Caco-2 (cell line): ENCODE measurements around the gene FAM83B. TPM values are rescaled to one million over a fixed set of nuclear protein-coding genes. Genes with fewer than 3 reads are reported as not detected.
"Not testable (repeated sequence)": the region's sequence is repeated elsewhere in the genome, so short reads cannot be mapped to it uniquely, and the experiment has no call there.

Experiments
- BruUV-seq: library from RNA; stranded (reverse); fragments of 400-500 nt; replicated peaks from 2 replicates; lab custom pipeline; 2021; lab: Mats Ljungman, UMichigan
- CTCF ChIA-PET: fragments of 300-600 bp; sonication (Branson Sonifier 250); formaldehyde crosslinking; loops from one replicate; lab custom pipeline; 2022; ENCODE audit warnings: antibody characterized with exemption; lab: Charles Lee
- POLR2A ChIA-PET: fragments of 300-600 bp; sonication (Branson Sonifier 250); formaldehyde crosslinking; loops from one replicate; lab custom pipeline; 2022; ENCODE audit warnings: antibody characterized with exemption; lab: Charles Lee
- DNase-seq, 2 experiments: peaks; one replicate each; pipeline versions ENCODE4 v3.0.0 to v3.0.0-alpha.2; 2020 to 2022
- H3K27me3 ChIP-seq: replicated peaks from 2 replicates; pipeline ENCODE4 v1.6.0; 2011; ENCODE audit warnings: low read length; ENCODE audit not compliant: control insufficient read depth, insufficient read depth
- H3K36me3 ChIP-seq: 2 replicates; pipeline ENCODE4 v1.5.1; 2011; ENCODE audit warnings: low read length; ENCODE audit not compliant: control insufficient read depth, insufficient read depth
- H3K4me1 ChIP-seq: fragments of 250-450 bp; sonication (Bioruptor Pico); 2 replicates; pipeline ENCODE4 v1.5.1; 2020; ENCODE audit warnings: mild to moderate bottlenecking
- H3K4me3 ChIP-seq: 2 replicates; pipeline ENCODE4 v1.5.1; 2011; ENCODE audit warnings: low read depth, mild to moderate bottlenecking, control low read depth, low read length
- H3K9me3 ChIP-seq: fragments of 250-450 bp; sonication (Bioruptor Pico); 2 replicates; pipeline ENCODE4 v1.5.1; 2020; ENCODE audit warnings: mild to moderate bottlenecking, moderate library complexity
- H3K27ac Mint-ChIP-seq: one replicate; pipeline ENCODE4 v1.8.0; 2022; ENCODE audit warnings: mixed read lengths; ENCODE audit not compliant: unreplicated experiment
- H3K27me3 Mint-ChIP-seq: one replicate; pipeline ENCODE4 v1.8.0; 2022; ENCODE audit warnings: mixed read lengths; ENCODE audit not compliant: insufficient read depth, unreplicated experiment
- H3K36me3 Mint-ChIP-seq: one replicate; pipeline ENCODE4 v1.8.0; 2022; ENCODE audit warnings: mild to moderate bottlenecking, mixed read lengths; ENCODE audit not compliant: insufficient read depth, unreplicated experiment
- H3K4me1 Mint-ChIP-seq: one replicate; pipeline ENCODE4 v1.8.0; 2022; ENCODE audit warnings: low read depth, mixed read lengths; ENCODE audit not compliant: unreplicated experiment
- H3K4me3 Mint-ChIP-seq: one replicate; pipeline ENCODE4 v1.8.0; 2022; ENCODE audit warnings: mild to moderate bottlenecking, moderate library complexity, mixed read lengths; ENCODE audit not compliant: unreplicated experiment
- H3K9me3 Mint-ChIP-seq: one replicate; pipeline ENCODE4 v1.8.0; 2022; ENCODE audit warnings: mixed read lengths; ENCODE audit not compliant: unreplicated experiment
- CTCF ChIP-seq, 2 experiments: fragments of 200-600 bp in 1 of 2; IDR thresholded peaks; 1 replicate in 1 of 2; 2 replicates in 1 of 2; pipeline versions ENCODE4 v1.5.1 to v1.8.0; 2011 to 2022; ENCODE audit warnings: antibody characterized with exemption in 1 of 2, control low read depth in 1 of 2, inconsistent platforms in 1 of 2, low read depth in 1 of 2, low read length in 1 of 2, mild to moderate bottlenecking in 1 of 2, moderate library complexity in 1 of 2; ENCODE audit not compliant: insufficient read depth in 1 of 2, severe bottlenecking in 1 of 2, unreplicated experiment in 1 of 2
- intact Hi-C: fragments of 100-400 bp; cut with micrococcal nuclease; formaldehyde crosslinking; loops from one replicate; pipeline ENCODE4 v1.10.0; 2022; ENCODE audit not compliant: unreplicated experiment
- total RNA-seq: library from RNA; stranded (reverse); gene quantifications from 2 replicates; pipeline ENCODE4 v1.2.3, GENCODE V29; 2022

The FAM83B gene
- total RNA-seq, 1 experiment from 2014 or later = 16.9 TPM

- no peaks in the 10 kb centered on the region for H3K36me3 ChIP-seq
- no peak overlapping the region for H3K4me3 ChIP-seq
- no peaks in the 10 kb centered on the region for H3K9me3 ChIP-seq
- Mint-ChIP-seq H3K27me3 (no peaks in the 10 kb centered on the region), H3K36me3 (no peaks in the 10 kb centered on the region), H3K4me1 (no peaks in the 10 kb centered on the region), H3K27ac (no peak overlapping the region), H3K9me3 (peaks cover 13% of the 10 kb centered on the region), H3K4me3 (no peak overlapping the region)
- ChIA-PET CTCF (no interaction called here), POLR2A (no interaction called here)
- DNase-seq = no peak
- H3K27me3 ChIP-seq = no peaks in the 10 kb centered on the region
- no peak for TF ChIP-seq CTCF (IDR thresholded peaks at IDR 0.05; ENCODE audit: insufficient read depth in 1 of 2, low read depth in 1 of 2, low read length in 1 of 2, severe bottlenecking in 1 of 2, unreplicated experiment in 1 of 2)
- no peaks in the 10 kb centered on the region for H3K4me1 ChIP-seq
- BruUV-seq = no TSS peak
- intact Hi-C loops = no loop called here
Measured at GRCh38 chr6:54817236-54817635, 29.3 kb upstream of the FAM83B start.

DNA sequence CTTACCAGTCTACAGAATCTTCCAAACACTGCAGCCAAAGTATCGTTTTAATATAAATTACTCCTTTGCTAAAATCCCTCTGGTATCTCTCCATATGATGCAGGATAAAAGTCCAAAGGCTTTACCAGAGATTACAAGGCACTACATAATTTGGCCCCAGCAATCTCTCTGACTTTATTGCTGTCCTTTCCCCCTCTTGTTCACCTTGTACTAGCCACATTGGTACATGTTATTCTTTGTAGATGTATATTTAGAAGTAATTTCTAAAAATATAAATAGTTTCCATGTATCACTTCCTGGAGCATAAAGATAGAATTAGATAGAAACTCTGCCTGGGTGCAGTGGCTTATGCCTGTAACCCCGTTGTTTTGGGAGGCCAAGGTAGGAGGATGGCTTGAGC lies 28.7 kb upstream of the FAM83B start:
- no TSS peak for BruUV-seq
- intact Hi-C loops = no loop called here
- H3K4me3 Mint-ChIP-seq = no peak overlapping the region
- H3K4me1 ChIP-seq = no peaks in the 10 kb centered on the region
- H3K36me3 ChIP-seq = no peaks in the 10 kb centered on the region
- no peaks in the 10 kb centered on the region for H3K4me1 Mint-ChIP-seq
- no peak for TF ChIP-seq CTCF (IDR thresholded peaks at IDR 0.05; ENCODE audit: insufficient read depth in 1 of 2, low read depth in 1 of 2, low read length in 1 of 2, severe bottlenecking in 1 of 2, unreplicated experiment in 1 of 2)
- ChIA-PET POLR2A (no interaction called here), CTCF (no interaction called here)
- no peak overlapping the region for H3K27ac Mint-ChIP-seq
- H3K9me3 ChIP-seq = no peaks in the 10 kb centered on the region
- no peak for DNase-seq
- H3K27me3 ChIP-seq = no peaks in the 10 kb centered on the region
- H3K27me3 Mint-ChIP-seq = no peaks in the 10 kb centered on the region
- no peak overlapping the region for H3K4me3 ChIP-seq
- no peaks in the 10 kb centered on the region for H3K36me3 Mint-ChIP-seq
- H3K9me3 Mint-ChIP-seq = peaks cover 19% of the 10 kb centered on the region

GRCh38 chr6:54824225-54824624 lies 22.3 kb upstream of the FAM83B start:
- DNase-seq, H3K27me3 Mint-ChIP-seq, CTCF ChIA-PET, POLR2A ChIA-PET, H3K4me3 Mint-ChIP-seq, intact Hi-C loops, H3K36me3 Mint-ChIP-seq, H3K4me3 ChIP-seq, H3K27ac Mint-ChIP-seq, H3K27me3 ChIP-seq, H3K36me3 ChIP-seq, H3K9me3 ChIP-seq, H3K4me1 ChIP-seq, H3K4me1 Mint-ChIP-seq, BruUV-seq: not testable (repeated sequence)
- H3K9me3 Mint-ChIP-seq = peaks cover 28% of the 10 kb centered on the region

DNA sequence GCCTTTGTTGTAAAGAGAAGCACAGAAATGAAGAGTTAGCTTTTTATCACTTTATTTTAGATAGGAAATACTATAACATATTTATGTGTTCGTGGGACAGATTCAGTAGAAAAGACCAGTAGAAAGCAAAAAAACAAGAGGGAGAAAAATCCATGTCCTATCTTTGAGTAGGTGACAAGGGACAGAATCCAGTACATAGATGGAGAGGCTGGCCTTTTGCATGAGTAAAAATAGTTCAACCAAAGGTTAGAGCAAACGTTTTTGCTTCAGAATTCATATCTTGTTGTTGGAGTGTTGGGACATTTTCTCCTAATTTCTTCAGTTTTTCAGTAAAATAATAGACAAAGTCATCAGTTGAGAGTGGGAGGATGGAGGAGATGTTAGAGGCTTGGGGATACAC lies 19.6 kb upstream of the FAM83B start:
- no peak for DNase-seq
- Mint-ChIP-seq H3K4me1 (no peaks in the 10 kb centered on the region), H3K4me3 (no peak overlapping the region), H3K9me3 (peaks cover 18% of the 10 kb centered on the region), H3K27me3 (no peaks in the 10 kb centered on the region), H3K36me3 (no peaks in the 10 kb centered on the region), H3K27ac (no peak overlapping the region)
- ChIA-PET POLR2A (no interaction called here), CTCF (interaction anchor here (0.6 kb wide), 1 partner anchor 634 kb away, joined by 5 read pairs; no protein-coding TSS in a partner anchor)
- no TSS peak for BruUV-seq
- Histone ChIP-seq H3K4me1 (no peaks in the 10 kb centered on the region), H3K9me3 (no peaks in the 10 kb centered on the region), H3K36me3 (no peaks in the 10 kb centered on the region), H3K27me3 (no peaks in the 10 kb centered on the region), H3K4me3 (no peak overlapping the region)
- intact Hi-C loops = no loop called here
- no peak for TF ChIP-seq CTCF (IDR thresholded peaks at IDR 0.05; ENCODE audit: insufficient read depth in 1 of 2, low read depth in 1 of 2, low read length in 1 of 2, severe bottlenecking in 1 of 2, unreplicated experiment in 1 of 2)
